ENCODE data around the gene CDH4. TPM values are rescaled to one million over a fixed set of nuclear protein-coding genes. Genes with fewer than 3 reads are reported as not detected.

CDH4 gene
- total and polyA plus RNA-seq, 2 of the 4 experiments (the other 2 are of a cell fraction) = 1.6 to 3.5 TPM

GRCh38 chr20:61719691-61720347, 467.8 kb downstream of the CDH4 start:
- Histone ChIP-seq H3K4me1 (ENCODE audit: control insufficient read depth, insufficient read depth, low read length) (no peaks in the 10 kb centered on the region), H3K14ac (replicated peaks; ENCODE audit: low read depth, low read length) (no peak overlapping the region), H4K8ac (ENCODE audit: low read depth in 2 of 2, low read length in 2 of 2) (no peak overlapping the region), H2BK120ac (ENCODE audit: low read depth, low read length) (no peak overlapping the region), H3K36me3 (ENCODE audit: control insufficient read depth, insufficient read depth, low read length) (no peaks in the 10 kb centered on the region), H4K20me1 (ENCODE audit: insufficient read depth, low read length) (no peaks in the 10 kb centered on the region), H2BK5ac (ENCODE audit: low read depth, low read length, poor library complexity, severe bottlenecking) (no peak overlapping the region), H2BK15ac (ENCODE audit: low read depth, low read length) (no peak overlapping the region), H3K56ac (ENCODE audit: extremely low read depth, insufficient read depth, low read length) (no peak overlapping the region), H3K4me3 (ENCODE audit: insufficient read depth, low read depth, low read length) (no peak overlapping the region), H2AK9ac (replicated peaks; ENCODE audit: low read depth, low read length, poor library complexity) (no peak overlapping the region), H2AFZ (replicated peaks; ENCODE audit: low read length, poor library complexity) (peak overlapping the region; percentile 58), H3K79me1 (ENCODE audit: low read depth in 1 of 2, low read length in 2 of 2) (no peaks in the 10 kb centered on the region), H3K9ac (ENCODE audit: low read depth, low read length) (no peak overlapping the region), H2BK20ac (ENCODE audit: low read depth, low read length) (no peak overlapping the region), H3K18ac (ENCODE audit: low read depth, low read length) (no peak overlapping the region), H3K23ac (ENCODE audit: low read depth, low read length) (no peak overlapping the region), H4K91ac (ENCODE audit: insufficient read depth, low read depth, low read length) (no peak overlapping the region), H3K27me3 (ENCODE audit: control insufficient read depth, insufficient read depth, low read length) (no peaks in the 10 kb centered on the region; the same call in 1 of the 2 replicates), H3K4me2 (ENCODE audit: low read depth, low read length) (no peak overlapping the region), H3K27ac (ENCODE audit: insufficient read depth, low read length) (no peak overlapping the region), H3K9me3 (ENCODE audit: control insufficient read depth, insufficient read depth, low read length) (peaks cover 25% of the 10 kb centered on the region), H2AK5ac (ENCODE audit: low read depth, low read length) (no peak overlapping the region), H3K4ac (ENCODE audit: low read depth, low read length) (no peak overlapping the region), H4K5ac (ENCODE audit: low read depth, low read length) (no peak overlapping the region), H3K9me1 (ENCODE audit: insufficient read depth, low read length) (no peaks in the 10 kb centered on the region)
- BruUV-seq (replicated peaks) = no TSS peak
- ATAC-seq (ENCODE audit: low read depth) = no peak
- POLR2A ChIA-PET (ENCODE audit: unreplicated experiment) = no interaction called here
- intact Hi-C loops (cut with micrococcal nuclease) = no loop called here
- dilution Hi-C loops (cut with HindIII; ENCODE audit: low sequenced_read_pairs, unreplicated experiment) = no loop called here
- CTCF ChIA-PET = no interaction called here
- WGBS, 2 experiments (ENCODE audit: extremely low coverage in 2 of 2, insufficient read length in 1 of 2) = 63% methylated on average over 7 of the region's 25 CpGs; no CpG with 5 or more reads in 1 of the 2 experiments
- in situ Hi-C loops (cut with MboI; ENCODE audit: low sequenced_read_pairs) = no loop called here
- DNase-seq = no peak
- no peak for TF ChIP-seq SMC3 (IDR thresholded peaks at IDR 0.05; ENCODE audit: low read depth, low read length)
- TF ChIP-seq CHD1 (IDR thresholded peaks at IDR 0.05; ENCODE audit: low read depth, low read length) = no peak
- TF ChIP-seq FOS (IDR thresholded peaks at IDR 0.05; ENCODE audit: low read depth, low read length) = no peak
- no peak for TF ChIP-seq USF2 (IDR thresholded peaks at IDR 0.05; ENCODE audit: low read depth, low read length)
- TF ChIP-seq RCOR1 (IDR thresholded peaks at IDR 0.05; ENCODE audit: insufficient replicate concordance, low read length) = no peak
- no peak for TF ChIP-seq MAZ (IDR thresholded peaks at IDR 0.05; ENCODE audit: borderline replicate concordance, low read depth, low read length)
- TF ChIP-seq MXI1 (IDR thresholded peaks at IDR 0.05; ENCODE audit: borderline replicate concordance, low read depth, low read length) = no peak
- TF ChIP-seq CEBPB (IDR thresholded peaks at IDR 0.05; ENCODE audit: low read depth, low read length) = no peak
- no peak for TF ChIP-seq RFX5 (IDR thresholded peaks at IDR 0.05; ENCODE audit: low read depth, low read length)
- TF ChIP-seq POLR2A (IDR thresholded peaks at IDR 0.05; ENCODE audit: low read depth, low read length) = no peak
- TF ChIP-seq ELK1 (IDR thresholded peaks at IDR 0.05; ENCODE audit: borderline replicate concordance, low read depth, low read length) = no peak
- no peak for TF ChIP-seq RAD21 (IDR thresholded peaks at IDR 0.05; ENCODE audit: low read length)
- TF ChIP-seq NFE2L2 (IDR thresholded peaks at IDR 0.05; ENCODE audit: low read depth, low read length) = no peak
- no peak for TF ChIP-seq CTCF (conservative IDR thresholded peaks at IDR 0.05; ENCODE audit: low read depth, low read length)
- TF ChIP-seq MAFK (IDR thresholded peaks at IDR 0.05; ENCODE audit: low read depth, low read length) = no peak

Measured in IMR-90 (cell line).